Measurements from ENCODE around the gene RNF207. TPM values are rescaled to one million over a fixed set of nuclear protein-coding genes. Genes with fewer than 3 reads are reported as not detected.

The RNF207 gene
- total and polyA plus RNA-seq, 2 of the 4 experiments (the other 2 are of a cell fraction): 2.7 to 17.2 TPM

- Histone ChIP-seq H4K5ac (ENCODE audit: low read depth, low read length) (no peak overlapping the region), H3K18ac (ENCODE audit: low read depth, low read length) (no peak overlapping the region), H3K79me1 (ENCODE audit: low read depth in 1 of 2, low read length in 2 of 2) (peaks cover 13 to 45% of the 10 kb centered on the region in 2 experiments), H2BK20ac (ENCODE audit: low read depth, low read length) (no peak overlapping the region), H2AFZ (replicated peaks; ENCODE audit: low read length, poor library complexity) (no peak overlapping the region), H3K4me3 (ENCODE audit: insufficient read depth, low read depth, low read length) (no peak overlapping the region), H4K20me1 (ENCODE audit: insufficient read depth, low read length) (peaks cover 32% of the 10 kb centered on the region), H3K9ac (ENCODE audit: low read depth, low read length) (no peak overlapping the region), H3K36me3 (ENCODE audit: control insufficient read depth, insufficient read depth, low read length) (peaks cover 58% of the 10 kb centered on the region), H3K9me1 (ENCODE audit: insufficient read depth, low read length) (no peaks in the 10 kb centered on the region), H2AK5ac (ENCODE audit: low read depth, low read length) (no peak overlapping the region), H3K23ac (ENCODE audit: low read depth, low read length) (no peak overlapping the region), H3K14ac (replicated peaks; ENCODE audit: low read depth, low read length) (no peak overlapping the region), H4K8ac (ENCODE audit: low read depth in 2 of 2, low read length in 2 of 2) (no peak overlapping the region), H2AK9ac (replicated peaks; ENCODE audit: low read depth, low read length, poor library complexity) (no peak overlapping the region), H2BK15ac (ENCODE audit: low read depth, low read length) (no peak overlapping the region), H3K4me2 (ENCODE audit: low read depth, low read length) (no peak overlapping the region), H3K56ac (ENCODE audit: extremely low read depth, insufficient read depth, low read length) (no peak overlapping the region), H3K4me1 (ENCODE audit: control insufficient read depth, insufficient read depth, low read length) (no peaks in the 10 kb centered on the region), H4K91ac (ENCODE audit: insufficient read depth, low read depth, low read length) (no peak overlapping the region), H3K4ac (ENCODE audit: low read depth, low read length) (no peak overlapping the region), H3K27me3 (ENCODE audit: control insufficient read depth, insufficient read depth, low read length) (no peaks in the 10 kb centered on the region), H2BK120ac (ENCODE audit: low read depth, low read length) (no peak overlapping the region), H2BK5ac (ENCODE audit: low read depth, low read length, poor library complexity, severe bottlenecking) (no peak overlapping the region), H3K27ac (ENCODE audit: insufficient read depth, low read length) (no peak overlapping the region), H3K9me3 (ENCODE audit: control insufficient read depth, insufficient read depth, low read length) (no peaks in the 10 kb centered on the region)
- no TSS peak for BruUV-seq (replicated peaks)
- intact Hi-C loops (cut with micrococcal nuclease): no loop called here
- dilution Hi-C loops (cut with HindIII; ENCODE audit: low sequenced_read_pairs, unreplicated experiment): no loop called here
- no peak for ATAC-seq (ENCODE audit: low read depth)
- WGBS, 2 experiments (ENCODE audit: extremely low coverage in 2 of 2, insufficient read length in 1 of 2): no CpG with 5 or more reads among the region's 1 CpG
- ChIA-PET CTCF (no interaction called here), POLR2A (ENCODE audit: unreplicated experiment) (no interaction called here)
- in situ Hi-C loops (cut with MboI; ENCODE audit: low sequenced_read_pairs): no loop called here
- DNase-seq: no peak
- no peak for TF ChIP-seq MAFK (IDR thresholded peaks at IDR 0.05; ENCODE audit: low read depth, low read length)
- no peak for TF ChIP-seq ELK1 (IDR thresholded peaks at IDR 0.05; ENCODE audit: borderline replicate concordance, low read depth, low read length)
- no peak for TF ChIP-seq FOS (IDR thresholded peaks at IDR 0.05; ENCODE audit: low read depth, low read length)
- TF ChIP-seq USF2 (IDR thresholded peaks at IDR 0.05; ENCODE audit: low read depth, low read length): no peak
- TF ChIP-seq NFE2L2 (IDR thresholded peaks at IDR 0.05; ENCODE audit: low read depth, low read length): no peak
- no peak for TF ChIP-seq SMC3 (IDR thresholded peaks at IDR 0.05; ENCODE audit: low read depth, low read length)
Observed at GRCh38 chr1:6191968-6192367, 14.0 kb upstream of the RNF207 start.
